MM.1S (cell line): ENCODE measurements around the gene TP53I13.

Experiments
- DNase-seq: peaks from one replicate; pipeline ENCODE4 v3.0.0-alpha.2; 2015
- H2AFZ ChIP-seq: fragments of 300-600 bp; sonication (generic); 2 replicates; pipeline ENCODE4 v1.6.0; 2016; ENCODE audit warnings: antibody characterized with exemption, low read length
- H3F3A ChIP-seq: fragments of 300-600 bp; sonication (generic); 2 replicates; pipeline ENCODE4 v1.6.1; 2016; ENCODE audit warnings: mild to moderate bottlenecking, antibody characterized with exemption, low read length, moderate library complexity, mixed read lengths; ENCODE audit not compliant: insufficient read depth
- H3K27ac ChIP-seq: fragments of 300-600 bp; sonication (generic); 2 replicates; pipeline ENCODE4 v1.5.1; 2016; ENCODE audit warnings: mild to moderate bottlenecking, low read length
- H3K27me3 ChIP-seq: fragments of 300-600 bp; sonication (generic); replicated peaks from 2 replicates; pipeline ENCODE4 v1.6.0; 2016; ENCODE audit warnings: low read length; ENCODE audit not compliant: insufficient read depth
- H3K36me3 ChIP-seq: fragments of 300-600 bp; sonication (generic); replicated peaks from 2 replicates; pipeline ENCODE4 v1.6.1; 2016; ENCODE audit warnings: mild to moderate bottlenecking, low read length, mixed read lengths; ENCODE audit not compliant: insufficient read depth
- H3K4me1 ChIP-seq: fragments of 300-600 bp; sonication (generic); 2 replicates; pipeline ENCODE4 v1.6.1; 2016; ENCODE audit warnings: low read length, mixed read lengths
- H3K4me2 ChIP-seq: fragments of 300-600 bp; sonication (generic); 2 replicates; pipeline ENCODE4 v1.6.0; 2016; ENCODE audit warnings: low read depth, low read length
- H3K4me3 ChIP-seq: fragments of 300-600 bp; sonication (generic); 2 replicates; pipeline ENCODE4 v1.5.1; 2016; ENCODE audit warnings: low read length, mixed read lengths
- H3K79me2 ChIP-seq: fragments of 300-600 bp; sonication (generic); 2 replicates; pipeline ENCODE4 v1.6.1; 2016; ENCODE audit warnings: mixed run types, low read length, mixed read lengths
- H3K9ac ChIP-seq: fragments of 300-600 bp; sonication (generic); 2 replicates; pipeline ENCODE4 v1.6.1; 2016; ENCODE audit warnings: low read length, mixed read lengths
- H3K9me2 ChIP-seq: fragments of 300-600 bp; sonication (generic); replicated peaks from 2 replicates; pipeline ENCODE4 v1.6.1; 2016; ENCODE audit warnings: mild to moderate bottlenecking, low read length, mixed read lengths; ENCODE audit not compliant: insufficient read depth
- H3K9me3 ChIP-seq: fragments of 300-600 bp; sonication (generic); replicated peaks from 2 replicates; pipeline ENCODE4 v1.6.1; 2016; ENCODE audit warnings: mild to moderate bottlenecking, low read length, mixed read lengths; ENCODE audit not compliant: insufficient read depth
- H4K20me1 ChIP-seq: fragments of 300-600 bp; sonication (generic); 2 replicates; pipeline ENCODE4 v1.6.1; 2016; ENCODE audit warnings: mild to moderate bottlenecking, low read length, moderate library complexity, mixed read lengths; ENCODE audit not compliant: insufficient read depth
- EZH2 ChIP-seq: fragments of 300-600 bp; sonication (generic); optimal IDR thresholded peaks from 2 replicates; pipeline ENCODE3; 2017; ENCODE audit warnings: low read depth, mild to moderate bottlenecking, antibody characterized with exemption, low read length, mixed read lengths
- EZH2phosphoT487 ChIP-seq: fragments of 300-600 bp; sonication (generic); IDR thresholded peaks from 2 replicates; pipeline ENCODE4 v1.6.1; 2018; ENCODE audit warnings: antibody characterized with exemption, low read length
- TF ChIP-seq, protein P1 (sequence below): fragments of 300-600 bp; sonication (generic); IDR thresholded peaks from 2 replicates; pipeline ENCODE4 v1.5.1; 2016; ENCODE audit warnings: antibody characterized with exemption, low read length, mixed read lengths

The TP53I13 gene

DNA sequence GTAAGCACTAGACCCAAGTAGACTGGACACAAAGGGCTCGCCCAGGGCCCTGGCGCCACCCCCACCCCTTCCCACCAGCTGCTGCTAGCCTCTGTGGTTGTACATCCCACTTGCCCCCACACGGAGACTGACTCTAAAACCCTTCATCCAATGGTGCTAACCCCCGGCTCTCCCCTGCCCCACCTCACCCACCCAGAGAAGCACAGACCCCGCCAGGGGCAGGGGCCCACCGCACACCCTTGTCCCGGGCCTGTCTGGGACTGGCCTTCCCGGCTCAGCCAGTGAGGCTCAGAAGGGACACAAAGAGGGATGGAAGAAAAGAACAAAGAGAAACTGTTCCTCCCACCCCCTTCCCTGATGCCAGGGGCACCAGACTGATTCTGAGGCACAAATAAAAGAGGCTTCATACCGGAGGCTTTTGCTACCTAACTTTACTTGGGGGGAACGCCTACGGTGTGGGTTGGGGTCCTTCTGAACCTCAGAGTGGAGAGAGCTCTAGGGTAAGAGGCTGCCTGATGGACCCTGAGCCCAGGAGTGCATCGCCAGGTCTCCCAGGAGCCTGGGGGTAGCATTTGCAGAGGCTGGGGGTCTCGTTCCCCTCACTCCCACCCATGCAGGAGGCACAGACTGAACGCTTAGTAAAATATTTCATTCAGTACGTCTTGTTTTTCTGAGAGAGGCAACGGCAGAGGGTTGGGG, 46.0 kb downstream of the TP53I13 start:
- Histone ChIP-seq H4K20me1 (no peaks in the 10 kb centered on the region), H3K4me2 (peak overlapping the region; percentile 99; the same call in 1 of the 2 replicates)

DNA sequence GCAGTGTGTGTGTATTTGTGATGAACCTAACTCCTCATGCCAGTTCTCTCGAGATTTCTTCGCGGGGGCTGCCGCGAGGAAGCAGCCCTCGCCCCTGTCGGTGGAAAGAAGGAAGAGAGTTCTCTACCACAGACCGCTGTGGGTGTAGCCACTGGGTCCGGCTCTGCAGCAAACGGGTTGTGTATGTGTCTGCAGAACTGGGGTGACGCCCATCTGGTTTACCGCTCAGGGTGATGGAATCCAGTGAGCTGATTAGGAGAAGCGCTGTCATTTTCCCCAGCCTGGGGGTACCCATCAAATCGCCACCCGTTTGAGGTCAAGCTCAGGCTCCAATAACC, 46.5 kb downstream of the TP53I13 start:
- H3K4me2 ChIP-seq = peak overlapping the region; percentile 99
- peak overlapping the region; percentile 46 for H3K4me3 ChIP-seq
- TF ChIP-seq EZH2 (no peak), EZH2phosphoT487 (no peak)
- TF ChIP-seq, protein P1, sequence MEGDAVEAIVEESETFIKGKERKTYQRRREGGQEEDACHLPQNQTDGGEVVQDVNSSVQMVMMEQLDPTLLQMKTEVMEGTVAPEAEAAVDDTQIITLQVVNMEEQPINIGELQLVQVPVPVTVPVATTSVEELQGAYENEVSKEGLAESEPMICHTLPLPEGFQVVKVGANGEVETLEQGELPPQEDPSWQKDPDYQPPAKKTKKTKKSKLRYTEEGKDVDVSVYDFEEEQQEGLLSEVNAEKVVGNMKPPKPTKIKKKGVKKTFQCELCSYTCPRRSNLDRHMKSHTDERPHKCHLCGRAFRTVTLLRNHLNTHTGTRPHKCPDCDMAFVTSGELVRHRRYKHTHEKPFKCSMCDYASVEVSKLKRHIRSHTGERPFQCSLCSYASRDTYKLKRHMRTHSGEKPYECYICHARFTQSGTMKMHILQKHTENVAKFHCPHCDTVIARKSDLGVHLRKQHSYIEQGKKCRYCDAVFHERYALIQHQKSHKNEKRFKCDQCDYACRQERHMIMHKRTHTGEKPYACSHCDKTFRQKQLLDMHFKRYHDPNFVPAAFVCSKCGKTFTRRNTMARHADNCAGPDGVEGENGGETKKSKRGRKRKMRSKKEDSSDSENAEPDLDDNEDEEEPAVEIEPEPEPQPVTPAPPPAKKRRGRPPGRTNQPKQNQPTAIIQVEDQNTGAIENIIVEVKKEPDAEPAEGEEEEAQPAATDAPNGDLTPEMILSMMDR = no peak
- H4K20me1 ChIP-seq = no peaks in the 10 kb centered on the region
- no peaks in the 10 kb centered on the region for H3K9me3 ChIP-seq
- H3K9me2 ChIP-seq = no peaks in the 10 kb centered on the region
- peaks cover 40% of the 10 kb centered on the region for H3K4me1 ChIP-seq
- H3K9ac ChIP-seq = no peak overlapping the region
- H3K79me2 ChIP-seq = no peaks in the 10 kb centered on the region
- peaks cover 11% of the 10 kb centered on the region for H3K27me3 ChIP-seq
- H2AFZ ChIP-seq = peak overlapping the region; percentile 57
- H3K36me3 ChIP-seq = no peaks in the 10 kb centered on the region
- peaks cover 11% of the 10 kb centered on the region; the same call in 1 of the 2 replicates for H3F3A ChIP-seq
- no peak for DNase-seq
- no peak overlapping the region for H3K27ac ChIP-seq

More for the DNA sequence above, 46.0 kb downstream of the TP53I13 start:
- no peaks in the 10 kb centered on the region for H3K9me2 ChIP-seq
- H3F3A ChIP-seq = peaks cover 11% of the 10 kb centered on the region; the same call in 1 of the 2 replicates
- no peak for DNase-seq
- H2AFZ ChIP-seq = no peak overlapping the region
- H3K36me3 ChIP-seq = no peaks in the 10 kb centered on the region
- H3K27me3 ChIP-seq = peaks cover 11% of the 10 kb centered on the region
- TF ChIP-seq, protein P1 = no peak
- TF ChIP-seq EZH2 (no peak), EZH2phosphoT487 (no peak)
- H3K79me2 ChIP-seq = no peaks in the 10 kb centered on the region
- no peaks in the 10 kb centered on the region for H3K9me3 ChIP-seq
- H3K9ac ChIP-seq = no peak overlapping the region
- no peak overlapping the region for H3K4me3 ChIP-seq
- H3K27ac ChIP-seq = no peak overlapping the region
- H3K4me1 ChIP-seq = peaks cover 40% of the 10 kb centered on the region

DNA sequence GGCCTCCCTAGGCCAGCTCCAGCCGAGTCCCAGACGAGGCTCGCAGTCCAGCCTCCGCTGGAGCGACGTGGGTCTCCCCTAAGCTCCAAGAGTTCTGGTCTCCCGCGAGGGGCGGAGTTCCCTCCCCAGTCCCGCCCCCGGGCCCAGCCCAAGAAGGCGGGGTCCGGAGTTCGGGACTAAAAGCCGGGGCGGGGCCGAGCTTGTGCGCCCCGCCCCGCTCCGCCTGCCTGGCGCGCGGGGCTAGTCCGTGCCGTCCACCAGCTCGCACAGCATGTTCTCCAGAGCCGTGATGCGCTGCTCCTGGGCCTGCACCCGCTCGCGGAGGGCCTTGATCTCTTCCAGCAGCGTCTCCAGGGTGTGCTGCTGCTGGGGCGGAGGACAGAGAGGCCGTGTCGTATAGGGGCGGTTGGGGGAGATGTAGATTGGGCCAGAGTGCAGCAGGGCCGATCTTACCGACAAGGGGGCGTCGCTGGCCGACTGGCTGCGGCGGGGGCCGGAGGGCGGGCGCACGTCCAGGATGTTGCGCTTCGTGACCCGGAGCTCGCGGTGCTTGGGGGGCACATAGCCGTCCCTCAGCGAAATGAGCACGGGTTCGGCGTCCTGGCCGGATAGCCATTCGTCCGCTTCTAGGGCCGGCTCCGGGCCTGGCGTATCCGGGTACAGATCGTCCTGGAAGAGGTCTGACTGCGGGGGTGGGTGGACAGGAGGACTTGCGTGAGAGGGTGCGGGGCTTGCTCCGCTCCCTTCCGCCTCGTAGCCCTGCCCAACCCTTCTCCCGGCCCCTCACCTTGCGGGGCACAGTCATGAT, 47.2 kb downstream of the TP53I13 start:
- Histone ChIP-seq H3F3A (peaks cover 11% of the 10 kb centered on the region; the same call in 1 of the 2 replicates), H3K79me2 (no peaks in the 10 kb centered on the region), H3K4me3 (peak overlapping the region; percentile 46), H3K9ac (no peak overlapping the region; the same call in 1 of the 2 replicates), H3K27ac (no peak overlapping the region), H3K36me3 (no peaks in the 10 kb centered on the region), H4K20me1 (no peaks in the 10 kb centered on the region), H3K4me2 (peak overlapping the region; percentile 99), H3K9me2 (no peaks in the 10 kb centered on the region), H2AFZ (peak overlapping the region; percentile 57), H3K4me1 (peaks cover 40% of the 10 kb centered on the region), H3K27me3 (peaks cover 11% of the 10 kb centered on the region), H3K9me3 (no peaks in the 10 kb centered on the region)
- TF ChIP-seq EZH2phosphoT487 = no peak
- TF ChIP-seq, protein P1 = no peak
- DNase-seq = peak; percentile 91
